Common myeloid progenitor, CD34-positive (primary cell): Measurements from ENCODE around the gene LAD1.
A peak's percentile ranks its signal among the peaks of the same experiment; 100 is the strongest.

ENCODE experiments used
- CTCF ChIA-PET: fragments of 350-600 bp; sonication (Branson Sonifier 250); formaldehyde crosslinking; loops from one replicate; lab custom pipeline; 2021; ENCODE audit warnings: antibody characterized with exemption; lab: Charles Lee
- POLR2A ChIA-PET: fragments of 350-600 bp; sonication (Branson Sonifier 250); formaldehyde crosslinking; loops from one replicate; lab custom pipeline; 2021; ENCODE audit warnings: antibody characterized with exemption; lab: Charles Lee
- DNase-seq, 3 donors: peaks; one replicate each; pipeline versions ENCODE4 v3.0.0 to v3.0.0-alpha.2; 2013
- H3K27ac ChIP-seq, 2 experiments: 1 replicate in 1 of 2; 2 replicates in 1 of 2; pipeline ENCODE4 v1.7.0; 2013; ENCODE audit warnings: inconsistent platforms in 2 of 2, low read length in 2 of 2, mild to moderate bottlenecking in 2 of 2, low read depth in 1 of 2, moderate library complexity in 1 of 2; ENCODE audit not compliant: severe bottlenecking in 2 of 2, insufficient read depth in 1 of 2, poor library complexity in 1 of 2
- H3K27me3 ChIP-seq, 5 experiments: replicated peaks in 2 of 5; 1 replicate in 3 of 5; 2 replicates in 2 of 5; pipeline versions ENCODE4 v1.6.1 to v1.7.0; 2013; ENCODE audit warnings: low read length in 4 of 5, mild to moderate bottlenecking in 2 of 5, moderate library complexity in 2 of 5, inconsistent platforms in 1 of 5; ENCODE audit not compliant: insufficient read depth in 5 of 5, control insufficient read depth in 4 of 5
- H3K36me3 ChIP-seq, 4 experiments: 1 replicate in 2 of 4; 2 replicates in 2 of 4; pipeline versions ENCODE4 v1.6.1 to v1.7.0; 2013; ENCODE audit warnings: low read length in 3 of 4, control low read depth in 1 of 4, mild to moderate bottlenecking in 1 of 4; ENCODE audit not compliant: control insufficient read depth in 4 of 4, insufficient read depth in 4 of 4
- H3K4me1 ChIP-seq, 4 experiments: 1 replicate in 3 of 4; 2 replicates in 1 of 4; pipeline versions ENCODE4 v1.6.1 to v1.7.1; 2013; ENCODE audit warnings: low read length in 3 of 4, mild to moderate bottlenecking in 3 of 4, control low read depth in 1 of 4, inconsistent platforms in 1 of 4, moderate library complexity in 1 of 4; ENCODE audit not compliant: control insufficient read depth in 4 of 4, insufficient read depth in 4 of 4; ENCODE audit errors: control extremely low read depth in 1 of 4
- H3K4me3 ChIP-seq, 7 experiments: 1 replicate in 4 of 7; 2 replicates in 3 of 7; pipeline versions ENCODE4 v1.5.1 to v1.7.0; 2013; ENCODE audit warnings: mild to moderate bottlenecking in 7 of 7, low read length in 6 of 7, moderate library complexity in 6 of 7, inconsistent platforms in 2 of 7, low read depth in 2 of 7, control low read depth in 1 of 7; ENCODE audit not compliant: insufficient read depth in 4 of 7, control insufficient read depth in 1 of 7; ENCODE audit errors: extremely low read depth in 1 of 7
- H3K9me3 ChIP-seq, 5 experiments: 1 replicate in 4 of 5; 2 replicates in 1 of 5; pipeline versions ENCODE4 v1.6.1 to v1.7.1; 2013; ENCODE audit warnings: low read length in 4 of 5, mild to moderate bottlenecking in 2 of 5, inconsistent platforms in 1 of 5, low read depth in 1 of 5, moderate library complexity in 1 of 5; ENCODE audit not compliant: control insufficient read depth in 4 of 5, insufficient read depth in 2 of 5; ENCODE audit errors: control extremely low read depth in 1 of 5
- WGBS: methylation state at CpG from one replicate; pipeline ENCODE4 v1.1.5; 2013; ENCODE audit not compliant: insufficient coverage; 5-methylcytosine and 5-hydroxymethylcytosine counted together

The LAD1 gene

DNA sequence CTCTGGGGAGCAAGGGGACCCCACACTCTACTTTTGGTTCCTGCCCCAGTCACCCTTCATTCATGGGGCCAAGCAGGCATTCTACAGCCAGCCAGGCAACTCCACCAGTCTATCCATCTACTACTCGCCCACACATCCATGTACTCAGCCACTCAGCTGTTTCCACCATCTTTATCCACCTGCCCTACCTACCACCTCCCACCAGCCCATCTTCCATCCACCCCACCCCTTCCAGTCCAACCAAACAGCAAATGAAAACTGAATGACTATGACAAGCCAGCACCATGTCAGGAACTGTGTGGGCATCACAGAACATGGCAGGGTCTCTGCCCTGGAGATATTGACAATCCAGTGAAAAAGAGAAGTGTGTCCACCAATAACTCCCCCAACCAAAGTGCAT, 7.9 kb downstream of the LAD1 start:
- no peaks in the 10 kb centered on the region for H3K36me3 ChIP-seq
- POLR2A ChIA-PET, result no interaction called here
- H3K9me3 ChIP-seq, result no peaks in the 10 kb centered on the region
- H3K4me3 ChIP-seq, result no peak overlapping the region
- no peak for DNase-seq
- H3K4me1 ChIP-seq, result peaks cover 0 to 5% (median 2%) of the 10 kb centered on the region in 4 experiments
- CTCF ChIA-PET, result interaction anchor here (2.0 kb wide), 2 partner anchors 11 to 18 kb away, joined by 5 to 6 read pairs; no protein-coding TSS in a partner anchor
- no CpG with 5 or more reads among the region's 1 CpG for WGBS
- peaks cover 0 to 9% (median 0%) of the 10 kb centered on the region in 5 experiments for H3K27me3 ChIP-seq
- no peak overlapping the region for H3K27ac ChIP-seq

DNA sequence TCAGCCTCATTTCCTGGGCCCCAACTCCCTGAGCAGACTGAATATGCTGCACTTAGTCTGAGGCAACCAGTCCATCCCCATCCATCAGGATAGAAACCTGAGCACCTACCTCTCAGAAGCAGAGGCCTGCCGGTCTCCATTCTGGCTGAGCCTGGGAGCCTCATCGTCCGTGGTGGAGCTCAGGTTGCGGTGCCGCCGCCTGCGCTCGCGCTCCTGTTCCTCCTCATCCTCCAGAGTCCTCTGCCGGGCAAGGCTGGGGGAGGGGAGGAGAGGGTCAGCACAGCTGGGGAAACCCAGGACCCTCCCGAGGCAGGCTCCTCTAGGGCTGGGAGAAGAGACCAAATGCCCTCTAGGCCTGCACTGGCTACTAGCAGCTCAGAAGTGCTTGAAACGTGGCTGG, 10.1 kb downstream of the LAD1 start:
- Histone ChIP-seq H3K9me3 (no peaks in the 10 kb centered on the region), H3K4me3 (no peak overlapping the region), H3K4me1 (peaks cover 0 to 5% (median 2%) of the 10 kb centered on the region in 4 experiments), H3K27me3 (peaks cover 0 to 7% (median 0%) of the 10 kb centered on the region in 5 experiments), H3K27ac (no peak overlapping the region), H3K36me3 (no peaks in the 10 kb centered on the region)
- ChIA-PET CTCF (interaction anchor here (0.8 to 1.7 kb wide), 8 partner anchors 8 to 135 kb away, joined by 3 to 8 read pairs (median 4); no protein-coding TSS in a partner anchor), POLR2A (no interaction called here)
- WGBS, result 100% methylated on average over 4 of the region's 12 CpGs
- no peak for DNase-seq

DNA sequence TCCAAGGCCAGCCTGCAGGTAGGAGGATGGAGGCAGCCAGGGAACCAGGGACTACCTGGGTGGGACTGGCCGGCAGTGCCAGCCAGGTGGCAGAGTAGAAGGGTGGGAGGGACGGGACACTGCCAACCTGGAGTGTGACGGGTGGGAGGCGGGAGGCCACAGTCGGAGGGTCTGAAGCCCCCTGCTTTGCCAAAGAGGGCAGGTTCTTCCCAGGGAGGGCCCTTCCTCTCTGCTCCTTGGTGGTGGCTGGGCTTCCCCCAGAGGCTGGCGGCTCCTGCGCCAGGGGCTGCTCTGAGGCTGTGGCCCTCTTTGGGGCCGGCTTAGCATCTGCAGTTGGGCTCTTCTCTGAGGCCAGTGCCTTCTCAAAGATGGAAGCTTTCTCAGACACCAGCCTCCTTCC, 12.9 kb downstream of the LAD1 start:
- Histone ChIP-seq H3K27ac (no peak overlapping the region), H3K36me3 (no peaks in the 10 kb centered on the region), H3K27me3 (peaks cover 0 to 5% (median 0%) of the 10 kb centered on the region in 5 experiments), H3K4me1 (no peaks in the 10 kb centered on the region), H3K9me3 (no peaks in the 10 kb centered on the region), H3K4me3 (no peak overlapping the region)
- ChIA-PET POLR2A (no interaction called here), CTCF (interaction anchor here (0.8 to 3.1 kb wide), 15 partner anchors 8 to 132 kb away, joined by 3 to 27 read pairs (median 5); partner anchors contain the start of gene TNNT2)
- 96% methylated on average over 7 of the region's 8 CpGs for WGBS
- DNase-seq, result no peak

DNA sequence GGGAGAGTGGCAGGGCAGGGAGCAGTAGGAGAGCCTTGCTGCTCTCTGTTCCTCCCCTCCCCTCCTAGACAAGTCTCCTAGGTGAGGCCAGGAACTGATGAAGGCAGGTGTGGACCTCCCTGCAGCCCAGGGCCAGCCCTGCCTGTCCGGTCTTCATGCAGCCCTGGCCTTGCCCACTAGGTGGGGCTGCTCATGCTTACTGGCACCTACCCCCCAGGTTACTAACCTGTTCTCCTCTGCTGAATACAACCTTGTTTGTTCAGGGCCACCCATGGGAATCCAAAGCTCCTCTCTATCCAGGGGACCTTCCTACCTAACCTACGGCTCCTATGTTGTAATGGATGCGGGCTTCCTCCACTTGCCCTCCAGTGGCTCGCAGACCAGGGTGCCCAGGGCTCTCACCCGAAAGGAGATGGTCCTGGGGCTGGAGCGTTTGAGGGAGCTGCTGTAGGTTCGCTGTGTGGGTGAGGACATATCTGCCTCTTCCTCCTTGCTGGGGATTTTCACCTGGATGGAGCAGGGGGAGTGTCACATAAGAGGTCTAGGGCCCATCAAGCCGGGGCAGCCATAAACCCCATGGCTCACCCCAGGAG, 13.7 kb downstream of the LAD1 start:
- no peak overlapping the region for H3K4me3 ChIP-seq
- H3K27ac ChIP-seq, result no peak overlapping the region
- WGBS, result 85% methylated on average over 7 of the region's 8 CpGs
- H3K4me1 ChIP-seq, result no peaks in the 10 kb centered on the region
- POLR2A ChIA-PET, result no interaction called here
- no peaks in the 10 kb centered on the region for H3K9me3 ChIP-seq
- H3K36me3 ChIP-seq, result no peaks in the 10 kb centered on the region
- H3K27me3 ChIP-seq, result peaks cover 0 to 5% (median 0%) of the 10 kb centered on the region in 5 experiments
- peak; percentile 30 to 61 (median 49) for DNase-seq
- CTCF ChIA-PET, result interaction anchor here (0.7 to 3.1 kb wide), 17 partner anchors 9 to 423 kb away, joined by 3 to 27 read pairs (median 4); no protein-coding TSS in a partner anchor

DNA sequence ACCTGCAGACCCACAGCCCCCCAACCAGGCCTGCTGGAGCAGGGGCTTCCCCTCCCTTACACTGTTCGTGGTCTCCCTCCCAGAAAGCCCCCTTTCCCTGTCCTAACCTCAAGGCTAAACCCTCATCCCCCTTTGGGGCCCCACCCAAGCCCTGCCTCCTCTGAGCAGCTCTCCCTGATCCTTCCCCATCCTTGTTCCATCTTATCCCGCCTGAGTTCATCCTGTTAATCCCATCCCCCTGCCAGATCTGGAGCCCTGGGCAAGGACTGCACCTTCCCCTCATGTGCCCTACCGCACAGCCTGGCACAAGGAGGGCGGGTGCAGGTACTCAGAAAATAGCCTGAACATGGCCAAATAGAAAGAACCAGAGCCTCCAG, 14.7 kb downstream of the LAD1 start:
- H3K9me3 ChIP-seq, result no peaks in the 10 kb centered on the region
- H3K27ac ChIP-seq, result no peak overlapping the region
- H3K4me1 ChIP-seq, result no peaks in the 10 kb centered on the region
- peaks cover 0 to 5% (median 0%) of the 10 kb centered on the region in 5 experiments for H3K27me3 ChIP-seq
- H3K4me3 ChIP-seq, result no peak overlapping the region
- WGBS, result 81% methylated on average over 3 of the region's 4 CpGs
- ChIA-PET CTCF (interaction anchor here (1.0 to 3.1 kb wide), 8 partner anchors 12 to 49 kb away, joined by 3 to 27 read pairs (median 4); no protein-coding TSS in a partner anchor), POLR2A (no interaction called here)
- no peak for DNase-seq
- H3K36me3 ChIP-seq, result no peaks in the 10 kb centered on the region

DNA sequence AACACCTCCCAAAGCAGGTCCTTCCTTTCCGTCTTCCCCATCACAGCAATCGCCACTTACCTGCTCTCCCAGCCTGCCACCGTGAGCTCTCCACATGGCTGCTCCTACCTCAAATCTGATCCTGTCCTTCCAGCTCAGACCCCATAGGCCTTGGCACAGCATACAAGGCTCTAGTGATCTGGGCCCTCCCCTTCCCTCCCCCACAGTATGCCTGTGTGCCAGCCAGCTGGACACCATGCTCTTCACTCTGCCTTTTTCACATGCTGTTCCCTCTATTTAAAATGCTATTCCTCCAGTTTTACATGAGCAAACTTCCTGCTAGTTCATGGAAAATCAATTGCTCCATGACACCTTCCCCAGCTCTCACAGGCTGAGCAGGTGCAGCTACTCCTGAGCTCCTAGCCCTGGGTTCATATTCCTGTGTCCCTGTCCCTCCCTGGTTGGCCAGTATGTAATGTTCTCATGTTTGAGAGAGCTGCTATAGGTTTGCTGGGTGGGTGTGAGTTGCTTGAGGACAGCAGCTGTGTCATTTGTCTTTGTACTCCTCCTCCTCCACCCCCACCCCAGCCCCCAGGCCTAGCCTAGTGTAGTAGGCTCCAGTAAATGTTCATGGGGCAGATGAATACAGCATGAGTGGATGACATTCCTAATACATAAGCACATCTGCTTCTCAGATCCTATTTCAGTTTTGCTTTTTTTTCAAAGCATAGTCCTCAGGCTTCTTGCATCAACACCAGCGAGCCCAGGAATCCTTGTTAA, 15.3 kb downstream of the LAD1 start:
- ChIA-PET POLR2A (no interaction called here), CTCF (interaction anchor here (0.7 to 1.8 kb wide), 8 partner anchors 8 to 142 kb away, joined by 3 to 5 read pairs (median 3); no protein-coding TSS in a partner anchor)
- H3K9me3 ChIP-seq, result no peaks in the 10 kb centered on the region
- H3K27ac ChIP-seq, result no peak overlapping the region
- H3K36me3 ChIP-seq, result no peaks in the 10 kb centered on the region
- 100% methylated on average over 4 of the region's 4 CpGs for WGBS
- peaks cover 0 to 5% (median 0%) of the 10 kb centered on the region in 5 experiments for H3K27me3 ChIP-seq
- no peaks in the 10 kb centered on the region for H3K4me1 ChIP-seq
- H3K4me3 ChIP-seq, result no peak overlapping the region
- no peak for DNase-seq
